ENCODE results near the gene MERTK. TPM values are rescaled to one million over a fixed set of nuclear protein-coding genes. Genes with fewer than 3 reads are reported as not detected.

MERTK gene
- total and polyA plus RNA-seq, 2 donors (not counting 1 experiment from before 2014, with no cell fraction given) = 0.04 to 0.34 TPM

GRCh38 chr2:112032689-112033465 is 134.5 kb downstream of the MERTK start:
- no peak overlapping the region for H3K4me3 Mint-ChIP-seq
- no peak overlapping the region for H3K9ac ChIP-seq (ENCODE audit: low read length)

More at GRCh38 chr2:112032689-112033465, 134.5 kb downstream of the MERTK start:
- intact Hi-C loops (cut with micrococcal nuclease) = no loop called here
- CTCF ChIA-PET = interaction anchor here (0.7 kb wide), 2 partner anchors 134 to 146 kb away, joined by 3 read pairs; partner anchors contain the start of gene MERTK
- H3K27ac Mint-ChIP-seq = no peak overlapping the region
- H3K4me2 ChIP-seq (replicated peaks; ENCODE audit: low read depth, low read length, poor library complexity, severe bottlenecking) = no peak overlapping the region
- no peaks in the 10 kb centered on the region for H3K79me2 ChIP-seq (ENCODE audit: control insufficient read depth, insufficient read depth, low read length)
- no peak for ATAC-seq (ENCODE audit: low read depth)
- H3K36me3 ChIP-seq (replicated peaks in 1 of 2; ENCODE audit: control extremely low read depth in 1 of 2, control insufficient read depth in 1 of 2, extremely low read depth in 1 of 2, insufficient read depth in 2 of 2, low read length in 1 of 2) = no peaks in the 10 kb centered on the region
- POLR2A ChIA-PET = no interaction called here
- H3K4me1 Mint-ChIP-seq = no peaks in the 10 kb centered on the region
- no CpG with 5 or more reads among the region's 4 CpGs for WGBS (ENCODE audit: insufficient coverage)
- no peak overlapping the region for H3K27ac ChIP-seq (ENCODE audit: low read length in 2 of 2)
- TF ChIP-seq EZH2 (IDR thresholded peaks at IDR 0.05; ENCODE audit: borderline replicate concordance, insufficient read depth, low read depth, low read length, poor library complexity, severe bottlenecking) = no peak
- TF ChIP-seq CTCF (IDR thresholded peaks at IDR 0.05) = no peak
- no peak overlapping the region for H3K4me3 ChIP-seq (ENCODE audit: control extremely low read depth in 1 of 5, extremely low read depth in 1 of 5, insufficient read depth in 1 of 5, low read depth in 2 of 5, low read length in 4 of 5)
- H3K27me3 Mint-ChIP-seq = peaks cover 13% of the 10 kb centered on the region
- no peak overlapping the region for H2AFZ ChIP-seq (ENCODE audit: insufficient read depth, low read depth, low read length, poor library complexity, severe bottlenecking)
- peaks cover 2% of the 10 kb centered on the region for H3K9me3 Mint-ChIP-seq (ENCODE audit: insufficient read depth)
- peaks cover 0 to 5% (median 2%) of the 10 kb centered on the region in 4 experiments for H3K27me3 ChIP-seq (replicated peaks in 1 of 4; ENCODE audit: control extremely low read depth in 1 of 4, control insufficient read depth in 3 of 4, insufficient read depth in 4 of 4, low read length in 3 of 4)
- no peaks in the 10 kb centered on the region for H3K4me1 ChIP-seq (ENCODE audit: control insufficient read depth in 2 of 2, insufficient read depth in 2 of 2, low read length in 2 of 2)
- no peak for DNase-seq
- peaks cover 4 to 8% (median 6%) of the 10 kb centered on the region in 3 donors for H3K9me3 ChIP-seq (ENCODE audit: control extremely low read depth in 1 of 3, control insufficient read depth in 2 of 3, insufficient read depth in 1 of 3, low read length in 2 of 3)
- H4K20me1 ChIP-seq (ENCODE audit: control insufficient read depth, insufficient read depth, low read length, poor library complexity, severe bottlenecking) = no peaks in the 10 kb centered on the region
